Astrocyte of the cerebellum (primary cell): Measurements from ENCODE around the gene MVB12A.

Experiments used
- DNase-seq: peaks from one replicate; pipeline ENCODE4 v3.0.0-alpha.2; 2011; ENCODE audit warnings: low read depth
- H3K4me3 ChIP-seq: 2 replicates; pipeline ENCODE4 v1.5.1; 2011; ENCODE audit warnings: mild to moderate bottlenecking, low read depth, low read length, moderate library complexity
- in situ Hi-C: cut with HindIII; loops from 2 replicates; pipeline ENCODE4 v1.10.0; 2017; ENCODE audit warnings: low sequenced_read_pairs
- TF ChIP-seq, protein P1 (sequence below): IDR thresholded peaks from 2 replicates; pipeline ENCODE4 v1.5.1; 2012; ENCODE audit warnings: low read length, low read depth, moderate library complexity, mild to moderate bottlenecking; ENCODE audit errors: missing control alignments

MVB12A gene

DNA sequence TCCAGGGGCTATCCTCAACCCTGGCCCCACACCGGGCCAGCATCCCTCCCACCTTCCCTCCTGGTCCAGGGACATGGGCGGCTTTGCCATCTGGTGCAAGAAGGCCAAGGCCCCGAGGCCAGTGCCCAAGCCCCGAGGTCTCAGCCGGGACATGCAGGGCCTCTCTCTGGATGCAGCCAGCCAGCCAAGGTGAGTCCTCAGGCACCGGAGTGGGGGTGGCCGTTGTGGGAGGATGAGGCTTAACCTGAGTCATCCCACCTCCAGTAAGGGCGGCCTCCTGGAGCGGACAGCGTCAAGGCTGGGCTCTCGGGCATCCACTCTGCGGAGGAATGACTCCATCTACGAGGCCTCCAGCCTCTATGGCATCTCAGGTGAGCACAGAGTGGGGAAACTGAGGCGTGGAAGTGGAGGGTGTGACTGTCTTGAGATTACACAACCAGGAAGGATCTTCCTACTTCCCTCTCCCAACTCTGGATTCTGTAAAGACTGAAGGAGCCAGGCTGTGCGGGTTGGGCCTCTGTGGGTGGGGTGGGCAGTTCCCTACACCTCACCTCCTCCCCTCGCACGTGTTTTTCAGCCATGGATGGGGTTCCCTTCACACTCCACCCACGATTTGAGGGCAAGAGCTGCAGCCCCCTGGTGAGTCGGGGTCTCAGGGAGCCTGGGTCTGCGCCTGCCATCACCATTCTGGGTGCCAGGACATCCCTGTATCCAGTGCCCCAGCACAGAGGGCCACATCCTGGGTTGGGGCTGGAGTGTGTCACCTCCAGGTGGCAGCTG is 3.8 kb downstream of the MVB12A start:
- TF ChIP-seq, protein P1, sequence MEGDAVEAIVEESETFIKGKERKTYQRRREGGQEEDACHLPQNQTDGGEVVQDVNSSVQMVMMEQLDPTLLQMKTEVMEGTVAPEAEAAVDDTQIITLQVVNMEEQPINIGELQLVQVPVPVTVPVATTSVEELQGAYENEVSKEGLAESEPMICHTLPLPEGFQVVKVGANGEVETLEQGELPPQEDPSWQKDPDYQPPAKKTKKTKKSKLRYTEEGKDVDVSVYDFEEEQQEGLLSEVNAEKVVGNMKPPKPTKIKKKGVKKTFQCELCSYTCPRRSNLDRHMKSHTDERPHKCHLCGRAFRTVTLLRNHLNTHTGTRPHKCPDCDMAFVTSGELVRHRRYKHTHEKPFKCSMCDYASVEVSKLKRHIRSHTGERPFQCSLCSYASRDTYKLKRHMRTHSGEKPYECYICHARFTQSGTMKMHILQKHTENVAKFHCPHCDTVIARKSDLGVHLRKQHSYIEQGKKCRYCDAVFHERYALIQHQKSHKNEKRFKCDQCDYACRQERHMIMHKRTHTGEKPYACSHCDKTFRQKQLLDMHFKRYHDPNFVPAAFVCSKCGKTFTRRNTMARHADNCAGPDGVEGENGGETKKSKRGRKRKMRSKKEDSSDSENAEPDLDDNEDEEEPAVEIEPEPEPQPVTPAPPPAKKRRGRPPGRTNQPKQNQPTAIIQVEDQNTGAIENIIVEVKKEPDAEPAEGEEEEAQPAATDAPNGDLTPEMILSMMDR: no peak
- in situ Hi-C loops: no loop called here
- H3K4me3 ChIP-seq: no peak overlapping the region
- no peak for DNase-seq

DNA sequence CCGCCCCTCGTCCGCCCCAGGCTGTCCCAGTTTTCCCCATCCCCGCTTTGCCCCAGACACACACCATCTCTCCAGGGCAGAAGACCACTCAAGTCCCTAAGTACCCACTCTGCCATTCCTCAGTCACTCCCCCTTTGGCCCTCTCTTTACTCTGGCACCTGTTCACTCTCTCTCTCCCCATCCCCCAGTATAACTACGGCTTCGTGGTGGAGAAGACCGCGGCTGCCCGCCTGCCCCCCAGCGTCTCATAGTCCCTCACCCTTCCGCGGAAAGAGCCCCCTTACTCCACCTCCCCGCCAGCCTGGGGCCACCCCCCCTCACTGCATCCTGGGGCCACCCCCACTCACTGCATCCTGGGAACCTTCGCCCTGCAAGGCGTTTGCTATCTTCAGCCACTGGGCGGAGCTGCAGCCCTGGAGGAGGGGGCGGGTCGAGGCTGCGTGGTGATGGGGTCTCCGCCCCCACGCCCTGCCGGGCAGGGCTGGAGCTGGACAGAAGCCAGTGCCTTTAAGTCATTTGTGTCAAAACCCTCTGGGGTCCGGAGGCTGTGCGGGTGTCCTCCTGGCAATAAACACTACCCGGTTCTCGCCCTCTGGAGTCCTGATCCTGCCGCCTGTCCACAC is 5.0 kb downstream of the MVB12A start:
- no peak overlapping the region for H3K4me3 ChIP-seq
- TF ChIP-seq, protein P1: peak; percentile 66
- in situ Hi-C loops: no loop called here
- no peak for DNase-seq

- no peak overlapping the region for H3K4me3 ChIP-seq
- TF ChIP-seq, protein P1: no peak
- in situ Hi-C loops: no loop called here
- DNase-seq: no peak
These were observed 9.8 kb downstream of the MVB12A start for GRCh38 chr19:17429641-17430113.

- no peak overlapping the region for H3K4me3 ChIP-seq
- in situ Hi-C loops: no loop called here
- TF ChIP-seq, protein P1: no peak
- no peak for DNase-seq
These were observed 11.6 kb downstream of the MVB12A start for GRCh38 chr19:17431417-17431816.

DNA sequence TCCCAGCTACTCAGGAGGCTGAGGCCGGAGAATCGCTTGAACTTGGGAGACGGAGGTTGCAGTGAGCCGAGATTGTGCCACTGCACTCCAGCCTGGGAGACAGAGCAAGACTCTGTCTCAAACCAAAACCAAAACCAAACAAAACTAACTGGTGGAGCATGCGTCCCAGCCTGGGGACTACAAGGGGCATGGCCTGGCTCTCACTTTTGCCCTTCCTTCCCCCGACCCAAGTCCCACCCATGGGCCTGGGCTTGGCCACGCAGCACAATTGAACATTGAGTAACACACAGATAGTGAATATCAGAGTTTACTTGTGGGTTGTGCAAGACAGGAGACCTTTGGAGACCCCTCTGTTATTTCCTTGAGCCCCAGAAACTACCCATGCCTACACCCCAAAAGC is 15.4 kb downstream of the MVB12A start:
- DNase-seq: no peak
- in situ Hi-C loops: no loop called here
- TF ChIP-seq, protein P1: no peak
- H3K4me3 ChIP-seq: no peak overlapping the region

DNA sequence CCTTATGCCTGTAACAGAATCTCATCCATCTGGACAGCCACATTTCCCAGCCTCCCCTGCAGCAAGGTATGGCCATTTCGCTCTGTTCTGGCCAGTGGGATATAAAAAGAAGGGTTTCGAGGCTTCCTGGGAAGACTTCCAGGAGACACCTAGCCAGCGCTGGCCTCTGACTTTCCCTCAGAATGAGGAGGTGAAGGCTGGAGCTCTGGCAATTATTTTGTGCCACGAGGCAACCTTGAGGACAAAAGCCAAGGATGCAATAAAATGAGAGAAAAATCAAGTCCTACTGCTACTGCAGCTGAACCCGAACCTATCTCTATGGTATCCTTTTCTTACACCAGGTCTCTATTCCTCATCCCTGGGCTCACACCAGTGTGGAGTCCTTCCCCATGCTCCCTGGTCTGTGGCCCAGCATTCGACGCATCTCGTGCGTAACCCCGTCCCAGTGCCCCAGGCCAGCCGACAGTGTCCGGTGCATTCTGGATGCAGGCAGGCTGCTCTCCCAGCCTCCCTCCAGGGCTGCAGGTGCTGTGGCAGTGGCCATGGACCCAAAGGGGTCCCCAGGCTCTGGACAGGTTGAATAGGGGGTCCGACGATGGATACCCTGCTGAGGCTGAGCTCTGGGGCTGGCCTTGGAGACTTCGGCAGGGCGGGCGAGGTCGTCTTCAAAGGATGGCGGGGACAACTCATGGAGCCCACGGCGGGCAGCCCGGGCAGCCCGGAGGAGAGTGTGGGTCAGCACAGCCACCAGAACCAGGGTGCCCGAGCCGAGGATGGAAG is 16.4 kb downstream of the MVB12A start:
- no peak overlapping the region for H3K4me3 ChIP-seq
- in situ Hi-C loops: no loop called here
- TF ChIP-seq, protein P1: no peak
- no peak for DNase-seq
